HG03060 (cell line): ENCODE measurements around the gene TMEM53.

ENCODE experiments used
- ATAC-seq: cut with Tn5 transposase; IDR thresholded peaks from one replicate; pipeline ENCODE4 v1.9.1; 2021; ENCODE audit warnings: low read depth, moderate number of reproducible peaks; ENCODE audit not compliant: unreplicated experiment

Gene TMEM53

DNA sequence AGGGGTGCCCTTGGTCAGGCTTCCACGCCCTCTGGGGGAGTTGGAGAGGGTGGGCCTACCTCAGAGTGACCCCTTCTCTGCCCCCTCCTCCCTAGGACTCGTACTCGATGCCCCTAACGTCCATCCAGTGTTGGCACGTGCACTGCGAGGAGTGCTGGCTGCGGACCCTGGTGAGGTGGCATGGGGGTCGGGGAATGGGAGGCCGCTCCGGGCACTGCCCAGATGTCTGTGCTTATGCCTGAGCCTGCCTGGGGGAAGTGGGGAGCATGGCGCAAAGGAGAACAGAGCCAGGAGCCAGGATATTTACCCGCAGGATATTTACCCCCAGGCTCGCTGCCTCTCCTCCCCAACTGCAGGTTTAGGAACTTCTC lies 24.5 kb downstream of the TMEM53 start:
- ATAC-seq, result no peak

DNA sequence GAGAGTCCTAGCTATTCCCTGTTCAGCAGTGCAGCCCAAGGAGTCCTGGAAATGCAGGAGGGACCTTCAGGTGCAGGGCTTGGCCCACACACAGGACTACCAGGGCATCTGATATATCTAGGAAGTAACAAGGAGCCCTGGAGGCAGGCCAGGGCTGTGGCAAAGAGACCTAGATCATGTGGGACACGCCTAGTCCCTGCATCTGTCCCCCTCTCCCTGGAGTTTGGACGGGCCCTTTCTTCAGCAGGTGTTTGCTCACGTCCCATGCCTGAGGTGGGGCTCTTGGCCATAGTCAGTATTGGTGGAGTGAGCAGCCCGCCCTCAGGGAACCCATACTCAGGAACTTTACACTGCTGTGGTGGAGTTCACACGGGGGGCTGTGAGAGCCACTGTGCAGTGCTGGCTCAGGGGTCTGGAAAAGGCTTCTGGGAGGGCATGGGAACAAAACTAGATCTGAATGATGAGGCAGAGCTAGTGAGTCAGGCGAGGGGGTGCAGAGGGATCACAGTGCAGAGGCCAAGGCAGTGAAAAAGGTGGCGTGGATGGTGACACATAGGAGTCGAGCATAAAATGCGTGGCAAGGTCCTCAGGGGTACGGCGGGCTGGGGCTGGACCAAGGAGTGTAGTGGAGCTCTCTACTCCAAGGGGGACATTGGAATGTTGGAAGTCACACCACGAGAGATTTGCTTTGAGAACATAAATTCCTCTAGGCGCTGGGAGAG lies 25.6 kb downstream of the TMEM53 start:
- ATAC-seq, result no peak

DNA sequence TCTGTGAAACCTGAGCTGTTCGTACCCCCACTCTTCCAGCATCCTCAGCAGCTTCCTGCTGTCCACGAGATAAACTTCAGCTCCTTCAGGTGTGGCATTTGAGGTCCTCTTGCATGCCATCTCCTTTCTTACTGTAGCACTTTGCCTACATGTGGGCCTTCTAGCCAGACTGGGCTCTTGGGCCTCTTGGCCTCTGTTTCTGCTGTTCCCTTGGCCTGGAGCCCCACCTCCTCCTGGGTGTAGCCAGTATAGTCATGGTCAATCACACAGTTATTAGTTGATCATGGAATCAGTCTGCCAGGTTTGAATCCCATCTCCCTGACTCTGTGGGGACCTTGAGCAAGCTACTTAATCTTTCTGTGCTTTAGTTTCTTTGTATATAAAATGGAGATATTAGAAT lies 26.4 kb downstream of the TMEM53 start:
- ATAC-seq, result no peak

DNA sequence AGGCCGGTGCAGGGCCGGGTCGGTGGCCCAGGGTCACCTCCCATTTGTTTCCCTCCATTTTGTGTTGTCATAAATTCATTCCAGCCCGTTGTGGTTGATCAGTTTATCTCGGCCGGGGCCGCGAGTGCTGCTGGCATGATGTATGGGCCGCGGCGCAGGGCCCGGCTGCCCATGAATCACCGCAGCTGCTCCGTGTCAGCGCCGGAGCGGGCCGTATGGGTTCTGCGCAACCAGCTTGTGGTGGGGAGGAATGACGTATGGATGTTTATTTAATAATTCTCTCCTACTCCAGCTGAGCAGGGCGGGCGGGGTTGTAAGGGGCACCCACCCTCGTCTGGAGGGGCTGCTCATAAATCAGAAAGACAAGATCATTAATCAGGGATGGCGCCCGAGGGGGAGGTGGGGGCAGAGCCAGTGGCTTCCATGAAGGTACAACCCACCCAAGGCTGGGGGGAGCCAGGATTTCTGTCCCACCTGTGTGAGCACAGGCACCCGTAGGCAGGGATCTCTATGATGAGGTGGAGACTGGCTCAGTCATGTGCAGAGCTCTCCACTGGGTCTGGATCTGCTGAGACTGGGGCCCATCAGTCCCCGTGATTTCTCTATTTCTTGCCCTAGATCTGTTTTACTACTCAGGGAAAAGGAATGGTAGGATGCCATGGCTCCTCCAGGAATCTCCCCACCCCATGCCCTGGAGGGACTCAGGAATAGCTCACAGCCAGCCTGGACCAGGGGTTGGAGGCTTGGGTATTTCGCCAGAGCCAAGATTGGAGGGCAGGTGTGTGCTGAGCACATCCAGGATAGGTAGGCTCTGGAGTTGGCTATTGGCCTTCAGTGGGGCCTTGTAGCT lies 27.8 kb downstream of the TMEM53 start:
- no peak for ATAC-seq

DNA sequence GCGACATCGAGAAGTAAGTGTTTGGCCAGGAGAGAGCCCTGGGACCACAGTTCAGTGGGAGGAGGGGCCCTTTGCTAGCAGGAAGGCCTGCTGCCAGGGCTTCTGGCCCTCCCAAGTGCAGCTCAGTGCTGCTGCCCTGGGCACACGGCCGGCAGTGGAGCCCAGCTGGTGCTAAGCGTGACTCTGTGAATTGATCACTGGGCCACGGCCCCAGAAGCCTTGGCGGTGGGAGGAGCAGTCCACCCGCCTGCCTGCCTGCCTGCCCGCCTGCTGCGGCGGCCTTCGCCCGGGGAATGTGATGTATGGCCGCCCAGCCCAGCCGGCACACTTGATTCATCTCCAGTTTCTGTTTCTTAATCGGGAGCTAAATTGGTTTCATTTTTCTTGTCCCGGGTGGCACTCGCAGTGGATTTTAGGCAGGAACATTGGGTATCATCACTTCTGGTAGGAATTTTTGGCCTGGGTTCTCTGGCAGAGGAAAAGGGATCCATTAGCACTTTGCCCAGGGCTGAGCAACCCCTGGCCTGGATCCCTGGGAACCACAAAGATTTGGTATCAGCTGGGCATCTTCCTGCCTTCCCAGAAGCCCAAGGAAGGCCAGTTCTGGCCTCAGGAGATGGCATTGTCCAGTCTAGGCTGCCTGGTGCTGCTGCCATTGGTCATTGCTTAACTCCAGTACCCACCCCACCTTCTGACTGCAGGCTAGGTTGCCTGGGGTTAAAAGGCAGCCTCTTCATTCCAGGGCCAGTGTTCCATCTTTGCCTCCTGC lies 28.6 kb downstream of the TMEM53 start:
- ATAC-seq, result no peak

DNA sequence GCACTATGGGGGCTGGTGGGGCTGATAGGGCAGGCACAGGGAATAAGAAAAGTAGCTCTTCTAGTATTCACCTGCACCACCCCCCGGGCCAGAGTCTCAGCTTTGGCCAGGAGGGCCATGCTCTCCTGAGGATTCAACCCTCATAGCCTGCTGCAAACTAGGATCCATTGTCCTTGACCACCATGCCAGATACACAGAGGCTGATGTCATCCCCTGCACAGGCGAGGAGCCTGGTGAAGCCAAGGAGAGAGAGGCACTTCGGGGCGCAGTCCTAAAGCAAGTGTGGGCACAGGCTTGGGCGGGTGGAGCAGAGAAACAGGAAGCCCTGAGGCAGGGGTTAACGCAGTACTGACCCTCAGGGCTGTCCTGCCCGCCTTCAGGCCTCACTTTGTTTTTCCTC lies 29.5 kb downstream of the TMEM53 start:
- ATAC-seq, result no peak

DNA sequence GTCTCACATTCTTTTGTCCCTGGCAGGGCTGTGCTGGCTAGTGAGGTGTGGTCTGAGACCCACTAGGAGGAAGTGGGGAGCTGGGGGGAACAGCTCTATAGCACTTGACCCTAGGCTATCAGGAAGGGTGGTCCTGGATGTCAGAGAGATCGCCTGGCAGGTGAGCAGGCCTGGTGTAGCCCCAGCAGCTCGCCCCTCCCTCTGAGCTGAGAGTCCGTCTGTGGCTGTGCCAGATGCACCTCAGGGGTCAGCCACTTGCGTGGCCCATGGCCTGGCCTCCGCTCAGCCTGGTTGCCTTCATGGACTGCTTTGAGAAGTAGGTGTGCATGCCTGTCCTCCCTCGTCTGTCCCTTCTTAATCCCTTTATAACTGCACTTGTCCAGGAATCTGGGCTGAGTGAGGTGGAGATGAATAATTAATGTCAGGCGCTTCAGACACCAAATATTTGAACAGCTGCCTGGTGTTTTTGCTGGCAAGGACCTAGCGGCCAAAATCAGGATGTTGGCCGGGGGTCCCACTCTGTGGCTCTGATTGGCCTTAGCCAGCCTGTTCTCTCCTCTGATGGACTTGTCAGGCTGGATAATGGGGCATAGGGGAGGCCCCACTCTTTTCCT lies 30.5 kb downstream of the TMEM53 start:
- ATAC-seq, result no peak

DNA sequence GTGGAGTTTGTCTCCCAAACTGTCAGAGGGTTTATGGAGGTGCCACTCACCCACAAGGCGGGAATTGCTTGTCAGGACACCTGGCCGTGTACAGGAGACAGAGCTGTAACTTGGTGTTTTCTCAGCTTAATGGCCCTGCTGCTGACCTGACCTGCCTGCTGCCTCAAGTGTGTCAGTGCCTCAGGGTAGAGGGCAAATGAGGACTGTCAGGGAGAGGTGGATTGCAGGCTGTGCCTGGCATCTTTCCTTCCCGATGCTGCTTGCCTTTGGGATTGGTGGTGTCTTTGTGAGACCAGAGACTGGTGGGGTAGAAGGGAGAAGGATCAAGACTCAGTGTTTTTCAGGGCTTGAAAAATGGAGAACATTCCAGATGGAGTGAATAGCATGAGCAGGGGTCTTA lies 31.4 kb downstream of the TMEM53 start:
- ATAC-seq, result no peak

DNA sequence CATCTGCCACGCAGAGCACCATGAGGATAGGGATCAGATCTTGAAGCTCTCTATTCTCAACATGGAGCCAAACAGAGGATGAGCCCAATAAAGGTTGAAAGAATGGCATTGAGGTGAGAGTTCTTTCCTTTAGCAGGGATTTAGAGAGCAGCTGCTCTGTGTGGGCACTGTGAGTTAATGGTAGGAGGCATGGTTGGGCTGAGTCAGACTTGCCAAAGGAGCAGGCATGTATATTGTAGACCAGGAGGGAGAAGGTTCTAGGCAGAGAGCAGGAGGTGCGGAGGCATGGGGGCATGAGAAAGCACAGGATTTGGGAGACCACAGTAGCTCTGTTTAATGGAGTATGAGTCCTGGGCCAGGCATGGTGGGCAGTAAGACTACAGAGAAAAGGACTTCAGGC lies 32.0 kb downstream of the TMEM53 start:
- no peak for ATAC-seq

DNA sequence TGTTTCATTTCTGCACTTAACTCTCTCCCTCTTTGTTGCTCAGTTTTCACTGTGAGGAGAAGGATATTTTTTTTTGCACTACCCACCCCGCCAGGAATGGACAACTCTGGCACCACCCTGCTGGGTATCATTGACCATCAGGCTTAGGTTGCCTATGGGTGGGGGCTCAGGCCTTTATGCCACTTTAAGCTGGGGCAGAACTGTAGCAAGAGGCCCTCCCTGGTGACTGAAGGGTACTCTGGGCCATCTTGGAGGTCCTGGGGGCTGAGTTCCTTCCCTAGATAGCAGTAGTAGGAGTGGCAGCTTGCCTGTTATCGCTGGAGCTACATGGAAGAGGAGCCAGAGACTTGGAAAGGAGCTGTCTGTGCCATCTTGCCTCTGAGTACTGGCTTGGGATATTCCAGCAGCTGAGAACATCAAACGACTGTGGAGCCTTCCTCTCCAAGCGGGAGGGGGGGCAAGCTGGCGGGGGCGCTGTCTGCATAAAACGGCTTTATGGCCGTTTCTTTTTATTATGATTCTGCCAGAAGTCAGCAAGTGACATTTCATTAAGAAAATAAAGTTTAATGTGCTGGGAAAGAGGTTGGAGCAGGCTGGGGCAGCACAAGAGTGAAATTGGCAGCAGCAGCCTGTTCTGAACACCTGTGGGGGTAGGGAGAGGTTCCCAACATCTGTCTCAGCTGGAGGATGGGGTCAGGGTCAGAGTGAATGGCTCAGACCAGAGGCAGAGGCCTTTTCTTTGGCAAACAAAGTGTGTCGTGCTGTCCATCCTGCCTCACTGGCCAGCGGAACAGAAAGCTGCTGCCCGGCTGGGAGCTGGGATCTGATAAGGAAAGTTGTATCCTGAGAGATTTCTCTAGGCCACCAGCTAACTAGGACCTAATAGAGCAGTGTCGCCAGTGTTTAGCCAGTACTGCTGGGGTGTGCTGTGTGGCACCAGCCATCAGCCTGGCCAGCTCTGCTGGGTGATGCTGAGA lies 32.9 kb downstream of the TMEM53 start:
- no peak for ATAC-seq

DNA sequence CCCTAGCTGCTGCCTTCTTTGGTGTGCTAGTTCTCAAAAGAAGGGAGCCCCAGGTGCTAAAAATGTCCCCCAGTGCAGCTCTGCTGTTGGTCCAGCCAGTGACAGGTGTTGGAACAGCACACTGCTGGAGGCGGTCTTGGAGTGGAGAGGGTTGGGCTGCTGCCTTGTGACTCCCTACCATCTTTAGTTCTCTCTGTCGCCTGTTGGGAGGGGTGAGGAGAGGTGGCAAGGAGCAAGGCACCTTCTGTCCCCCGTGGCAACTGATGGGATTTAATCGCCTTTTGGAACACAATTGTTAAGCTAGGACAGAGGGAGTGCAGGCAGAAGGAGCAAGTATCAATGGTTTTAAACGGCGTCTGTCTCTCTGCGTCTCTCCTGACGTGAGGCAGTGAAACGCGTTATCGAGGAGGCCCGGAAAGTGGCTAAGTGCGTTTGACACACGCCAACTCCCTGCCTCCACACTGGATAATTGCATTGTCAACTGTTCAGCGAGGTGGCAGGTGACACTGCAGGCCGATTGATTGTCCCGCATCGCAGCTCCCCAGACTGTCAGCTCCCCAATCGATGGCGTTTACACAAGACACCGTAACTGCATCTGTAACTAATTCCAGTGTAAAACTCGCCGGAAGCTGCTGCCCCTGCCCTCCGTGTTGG lies 34.0 kb downstream of the TMEM53 start:
- no peak for ATAC-seq

DNA sequence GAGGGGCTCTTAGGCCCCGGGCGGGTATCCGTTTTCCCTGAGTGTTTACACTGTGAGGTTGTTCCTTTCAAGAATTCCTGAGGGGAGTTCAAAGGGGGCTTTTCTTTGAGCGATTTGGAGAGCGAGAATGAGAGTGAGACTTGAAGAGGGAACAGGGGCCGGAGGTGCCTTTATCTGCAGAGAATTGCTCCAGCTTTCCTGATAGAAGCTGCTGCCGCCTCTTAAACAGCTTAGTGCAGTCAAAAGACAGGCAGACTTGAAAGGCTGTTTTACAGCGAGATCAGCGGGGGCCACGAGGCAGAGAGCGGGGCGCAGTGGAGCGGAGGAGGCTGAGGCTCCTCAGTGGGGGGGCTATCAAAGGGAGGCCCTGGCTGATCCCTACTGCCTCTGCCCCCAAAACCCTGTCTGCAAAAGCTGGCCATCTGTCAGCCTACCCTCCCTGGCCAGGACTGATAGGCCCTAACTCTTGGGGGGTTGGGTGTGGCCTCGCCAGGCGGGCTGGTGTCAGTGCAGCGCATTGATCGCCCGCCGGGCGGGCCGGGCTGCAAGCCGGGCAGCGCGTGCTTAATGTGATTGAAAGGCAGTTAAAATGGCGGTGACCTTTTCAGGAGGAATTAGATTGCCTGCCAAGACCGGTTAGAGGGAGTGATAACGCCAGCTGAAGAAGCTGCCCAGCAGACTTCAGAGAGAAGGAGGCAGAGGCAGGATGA lies 36.4 kb downstream of the TMEM53 start:
- ATAC-seq, result no peak

DNA sequence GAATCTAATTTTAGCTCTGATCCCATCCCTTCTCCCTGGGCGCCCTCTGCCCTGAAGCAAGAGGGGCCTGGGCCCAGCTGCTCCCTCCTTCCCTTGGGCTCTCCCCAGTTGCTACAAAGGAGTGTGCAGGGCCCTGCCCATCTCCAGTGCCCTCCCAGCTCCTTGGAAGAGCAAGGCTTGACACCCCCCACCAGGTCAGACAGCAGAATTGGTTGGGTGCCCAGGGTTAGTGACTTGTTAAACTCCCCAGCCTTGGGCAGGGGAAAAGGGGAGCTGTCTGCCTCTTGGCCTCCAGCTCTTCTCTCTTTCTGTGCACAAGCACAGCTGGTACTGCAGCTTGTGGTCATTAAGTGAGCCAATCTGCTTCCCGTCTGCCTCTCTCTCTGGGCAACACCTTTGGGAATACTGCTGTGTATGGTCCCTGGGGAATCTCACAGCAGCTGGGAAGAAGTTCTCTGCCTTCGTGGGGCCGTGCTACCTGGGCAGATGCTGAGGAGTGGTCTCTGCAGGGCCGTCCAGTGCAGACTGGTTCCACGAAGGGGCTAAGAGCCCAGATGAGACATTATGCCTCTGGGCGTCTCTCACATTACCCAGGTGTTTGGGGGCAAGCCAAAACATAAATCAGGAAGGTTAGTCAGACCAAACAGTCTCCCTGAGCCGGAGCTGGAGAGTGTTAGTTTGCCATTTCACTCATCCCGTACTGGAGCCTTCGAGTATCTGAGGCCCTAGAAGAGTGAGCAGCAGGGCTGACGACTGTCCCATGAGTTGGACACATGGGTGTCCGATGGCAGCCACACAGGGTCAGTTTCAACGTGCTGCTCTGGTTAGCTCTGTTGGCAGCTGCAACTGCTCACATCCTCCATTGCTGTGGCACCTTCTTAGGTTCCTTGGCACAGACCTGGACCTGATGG lies 37.3 kb downstream of the TMEM53 start:
- ATAC-seq, result no peak

DNA sequence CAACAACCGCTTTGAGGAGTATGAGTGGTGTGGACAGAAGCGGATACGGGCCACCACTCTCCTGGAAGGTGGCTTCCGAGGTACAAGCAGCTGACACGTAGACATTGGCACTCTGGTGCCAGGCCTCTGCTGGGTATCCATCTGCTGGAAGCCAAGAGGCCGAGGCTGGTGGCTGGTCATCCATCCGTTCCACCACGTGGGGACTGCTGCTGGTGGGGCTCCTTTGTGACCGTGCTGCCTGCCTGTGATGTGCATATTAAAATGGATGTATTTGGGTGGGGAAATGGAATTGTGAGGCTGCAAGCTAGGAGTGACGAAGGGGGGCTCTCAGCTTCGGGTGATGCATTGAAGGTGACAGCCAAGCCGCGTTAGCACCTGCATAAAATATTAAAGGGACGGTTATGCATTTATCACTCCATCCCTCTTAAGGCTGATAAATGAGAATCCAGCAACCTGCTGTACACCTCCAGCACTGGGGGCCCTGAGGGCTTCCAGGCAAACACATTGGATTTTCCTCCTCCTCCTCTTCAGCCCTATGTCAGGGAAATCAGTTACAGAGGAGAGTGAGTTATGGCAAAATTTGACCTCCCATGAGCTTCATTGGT lies 38.1 kb downstream of the TMEM53 start:
- no peak for ATAC-seq

DNA sequence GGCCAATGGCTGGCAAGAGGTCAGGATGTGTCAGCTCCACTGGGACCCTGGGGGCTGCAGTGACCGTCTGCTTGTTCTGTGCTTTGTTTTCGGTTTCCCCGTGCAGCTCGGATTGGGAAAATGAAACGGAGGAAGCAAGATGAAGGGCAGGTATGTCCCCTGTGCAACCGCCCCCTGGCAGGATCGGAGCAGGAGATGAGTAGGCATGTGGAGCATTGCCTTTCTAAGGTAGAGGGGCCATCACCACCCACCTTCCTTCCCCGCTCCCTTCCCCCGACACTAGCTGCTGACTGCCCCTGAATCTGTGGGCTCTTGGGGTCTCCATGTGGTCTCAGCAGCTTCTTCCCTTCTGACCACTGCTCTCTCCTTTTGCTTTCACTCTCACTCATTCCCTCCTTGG lies 38.8 kb downstream of the TMEM53 start:
- ATAC-seq, result no peak

DNA sequence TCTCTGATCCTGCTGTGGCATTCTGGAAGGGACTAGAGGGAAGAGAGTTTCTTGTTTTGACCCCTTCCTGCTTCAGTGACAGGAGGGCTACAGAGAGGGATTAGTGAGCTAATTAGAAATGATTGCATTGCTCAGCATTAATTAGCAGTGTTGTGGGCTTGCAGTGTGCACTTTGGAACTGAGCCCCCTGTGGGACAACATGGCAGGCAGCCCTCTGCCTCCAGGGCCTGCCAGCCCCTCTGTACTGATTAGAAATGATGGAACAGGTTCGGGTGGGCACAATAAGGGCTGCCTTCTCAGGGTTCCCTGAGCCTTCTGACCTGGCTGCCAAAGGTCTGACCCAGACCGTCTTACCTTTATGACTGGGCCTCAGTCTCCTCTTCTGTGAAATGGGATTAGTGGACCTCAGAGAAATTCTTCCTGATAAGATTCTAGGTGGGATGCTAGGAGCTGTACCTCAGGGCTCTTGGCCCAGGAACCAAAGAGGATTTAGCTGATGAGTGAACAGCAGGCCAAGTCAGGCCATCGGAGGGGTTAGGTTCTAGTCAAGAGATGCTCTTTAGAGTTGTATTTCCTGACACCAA lies 39.6 kb downstream of the TMEM53 start:
- no peak for ATAC-seq

DNA sequence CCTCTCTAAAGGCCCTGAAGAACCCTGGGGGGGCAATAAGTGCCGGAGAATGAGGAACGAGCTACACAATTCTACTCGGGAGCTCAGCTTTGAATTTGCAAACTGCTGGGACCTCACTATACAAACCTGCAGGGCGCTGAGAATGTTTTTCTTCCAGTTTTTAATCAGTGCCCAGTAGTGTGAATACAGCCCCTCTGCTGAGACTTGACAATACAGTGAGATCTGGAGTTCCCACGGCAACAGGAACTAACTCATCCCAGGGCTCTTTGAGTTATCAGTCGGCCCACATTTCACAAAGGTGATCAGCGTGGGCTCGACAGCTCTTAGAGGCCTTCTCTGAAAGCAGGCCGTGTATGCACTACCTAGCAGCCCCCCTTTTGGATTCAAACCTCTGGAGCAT lies 41.7 kb downstream of the TMEM53 start:
- ATAC-seq, result no peak
